PC-9 (cell line): ENCODE data around the gene TAF4B. TPM values are rescaled to one million over a fixed set of nuclear protein-coding genes. Genes with fewer than 3 reads are reported as not detected.

ENCODE experiments used
- BruUV-seq: library from RNA; stranded (reverse); fragments of 400-500 nt; replicated peaks from 2 replicates; lab custom pipeline; 2021; lab: Mats Ljungman, UMichigan
- CTCF ChIA-PET: fragments of 300-600 bp; sonication (Branson Sonifier 250); formaldehyde crosslinking; loops from one replicate; lab custom pipeline; 2022; ENCODE audit warnings: antibody characterized with exemption; lab: Charles Lee
- POLR2A ChIA-PET: fragments of 300-600 bp; sonication (Branson Sonifier 250); formaldehyde crosslinking; loops from one replicate; lab custom pipeline; 2022; ENCODE audit warnings: antibody characterized with exemption; ENCODE audit not compliant: unreplicated experiment; lab: Charles Lee
- DNase-seq, 2 experiments: peaks; one replicate each; pipeline versions ENCODE4 v3.0.0 to v3.0.0-alpha.2; 2015 to 2022; ENCODE audit warnings: mixed read lengths in 1 of 2
- H2AFZ ChIP-seq: fragments of 200-600 bp; sonication (generic); 2 replicates; pipeline ENCODE4 v1.8.1; 2017; ENCODE audit warnings: antibody characterized with exemption
- H3F3A ChIP-seq: fragments of 200-600 bp; sonication (generic); 2 replicates; pipeline ENCODE4 v1.8.1; 2017; ENCODE audit warnings: antibody characterized with exemption, mild to moderate bottlenecking, low read depth; ENCODE audit not compliant: insufficient read depth
- H3K27ac ChIP-seq: fragments of 200-600 bp; sonication (generic); 2 replicates; pipeline ENCODE4 v1.6.1; 2016; ENCODE audit warnings: mixed run types
- H3K27me3 ChIP-seq: fragments of 200-600 bp; sonication (generic); 2 replicates; pipeline ENCODE4 v1.6.1; 2016; ENCODE audit warnings: low read depth, mixed run types; ENCODE audit not compliant: insufficient read depth
- H3K36me3 ChIP-seq: fragments of 200-600 bp; sonication (generic); 2 replicates; pipeline ENCODE4 v1.6.1; 2016; ENCODE audit warnings: low read depth, mixed run types
- H3K4me1 ChIP-seq: fragments of 200-600 bp; sonication (generic); replicated peaks from 2 replicates; pipeline ENCODE4 v1.6.1; 2016; ENCODE audit warnings: mixed run types; ENCODE audit not compliant: insufficient read depth
- H3K4me2 ChIP-seq: fragments of 200-600 bp; sonication (generic); 2 replicates; pipeline ENCODE4 v1.6.1; 2017; ENCODE audit warnings: mixed run types
- H3K4me3 ChIP-seq: fragments of 200-600 bp; sonication (generic); 2 replicates; pipeline ENCODE4 v1.6.1; 2016; ENCODE audit warnings: mixed run types
- H3K79me2 ChIP-seq: fragments of 200-600 bp; sonication (generic); 2 replicates; pipeline ENCODE4 v1.6.1; 2017; ENCODE audit warnings: low read depth, mixed run types
- H3K9me2 ChIP-seq: fragments of 200-600 bp; sonication (generic); 2 replicates; pipeline ENCODE4 v1.8.1; 2017; ENCODE audit warnings: mild to moderate bottlenecking; ENCODE audit not compliant: insufficient read depth
- H3K9me3 ChIP-seq: fragments of 200-600 bp; sonication (generic); 2 replicates; pipeline ENCODE4 v1.8.1; 2016; ENCODE audit warnings: low read depth; ENCODE audit not compliant: insufficient read depth
- H4K20me1 ChIP-seq: fragments of 200-600 bp; sonication (generic); 2 replicates; pipeline ENCODE4 v1.8.1; 2017; ENCODE audit not compliant: insufficient read depth
- EZH2 ChIP-seq: fragments of 200-600 bp; sonication (generic); IDR thresholded peaks from 2 replicates; pipeline ENCODE4 v1.8.0; 2017; ENCODE audit warnings: antibody characterized with exemption, low read depth
- intact Hi-C: fragments of 100-400 bp; cut with micrococcal nuclease; formaldehyde crosslinking; loops from one replicate; pipeline ENCODE4 v1.10.0; 2022; ENCODE audit not compliant: unreplicated experiment
- total RNA-seq: library from RNA; stranded (reverse); gene quantifications from 2 replicates; pipeline ENCODE4 v1.2.3, GENCODE V29; 2021
- TF ChIP-seq, protein P1 (sequence below): fragments of 200-600 bp; sonication (generic); conservative IDR thresholded peaks from 2 replicates; pipeline ENCODE4 v1.6.1; 2017; ENCODE audit warnings: mixed run types, antibody characterized with exemption, mild to moderate bottlenecking, moderate library complexity

TAF4B gene
- total RNA-seq, 1 experiment from 2014 or later = 2.8 TPM

GRCh38 chr18:26325771-26326170 is 99.5 kb downstream of the TAF4B start:
- ChIA-PET POLR2A (no interaction called here), CTCF (no interaction called here)
- no peaks in the 10 kb centered on the region for H3K9me2 ChIP-seq
- H3F3A ChIP-seq = no peaks in the 10 kb centered on the region
- intact Hi-C loops = no loop called here
- H4K20me1 ChIP-seq = no peaks in the 10 kb centered on the region
- no TSS peak for BruUV-seq
- DNase-seq = no peak
- no peak overlapping the region for H3K27ac ChIP-seq
- no peaks in the 10 kb centered on the region for H3K79me2 ChIP-seq
- no peaks in the 10 kb centered on the region for H3K9me3 ChIP-seq
- H3K36me3 ChIP-seq = no peaks in the 10 kb centered on the region
- H2AFZ ChIP-seq = no peak overlapping the region
- TF ChIP-seq EZH2 = no peak
- TF ChIP-seq, protein P1, sequence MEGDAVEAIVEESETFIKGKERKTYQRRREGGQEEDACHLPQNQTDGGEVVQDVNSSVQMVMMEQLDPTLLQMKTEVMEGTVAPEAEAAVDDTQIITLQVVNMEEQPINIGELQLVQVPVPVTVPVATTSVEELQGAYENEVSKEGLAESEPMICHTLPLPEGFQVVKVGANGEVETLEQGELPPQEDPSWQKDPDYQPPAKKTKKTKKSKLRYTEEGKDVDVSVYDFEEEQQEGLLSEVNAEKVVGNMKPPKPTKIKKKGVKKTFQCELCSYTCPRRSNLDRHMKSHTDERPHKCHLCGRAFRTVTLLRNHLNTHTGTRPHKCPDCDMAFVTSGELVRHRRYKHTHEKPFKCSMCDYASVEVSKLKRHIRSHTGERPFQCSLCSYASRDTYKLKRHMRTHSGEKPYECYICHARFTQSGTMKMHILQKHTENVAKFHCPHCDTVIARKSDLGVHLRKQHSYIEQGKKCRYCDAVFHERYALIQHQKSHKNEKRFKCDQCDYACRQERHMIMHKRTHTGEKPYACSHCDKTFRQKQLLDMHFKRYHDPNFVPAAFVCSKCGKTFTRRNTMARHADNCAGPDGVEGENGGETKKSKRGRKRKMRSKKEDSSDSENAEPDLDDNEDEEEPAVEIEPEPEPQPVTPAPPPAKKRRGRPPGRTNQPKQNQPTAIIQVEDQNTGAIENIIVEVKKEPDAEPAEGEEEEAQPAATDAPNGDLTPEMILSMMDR = no peak
- H3K27me3 ChIP-seq = no peaks in the 10 kb centered on the region
- peaks cover 11% of the 10 kb centered on the region; the same call in 1 of the 2 replicates for H3K4me1 ChIP-seq
- no peak overlapping the region for H3K4me2 ChIP-seq
- H3K4me3 ChIP-seq = no peak overlapping the region

DNA sequence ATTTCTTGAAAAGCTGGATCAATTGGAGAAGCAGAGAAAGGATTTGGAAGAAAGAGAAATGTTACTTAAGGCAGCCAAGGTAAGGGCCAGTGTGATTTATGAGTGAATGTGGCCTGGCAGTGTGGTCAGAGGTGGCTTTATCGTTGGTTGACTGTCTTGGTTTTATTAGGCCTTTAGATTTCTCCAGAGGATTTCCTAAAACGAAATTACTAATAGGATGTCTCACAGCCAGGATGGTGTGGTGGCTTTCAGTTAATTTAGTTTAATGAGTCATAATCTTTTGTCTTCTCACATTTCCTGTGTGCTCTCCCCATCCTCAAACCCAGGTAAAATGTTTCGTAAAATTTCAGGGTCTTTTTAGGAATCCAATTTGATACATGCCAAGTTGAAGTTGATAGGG is 100.8 kb downstream of the TAF4B start:
- Histone ChIP-seq H3K4me2 (0 out of 2 replicates have a peak overlapping the region, but pooled peaks have one; percentile 21), H2AFZ (no peak overlapping the region)
- DNase-seq = peak in 1 of 2 experiments; percentile 45

GRCh38 chr18:26332991-26333390 is 106.7 kb downstream of the TAF4B start:
- no peak for TF ChIP-seq EZH2
- TF ChIP-seq, protein P1 = no peak
- no TSS peak for BruUV-seq
- Histone ChIP-seq H3K4me2 (no peak overlapping the region), H3K4me3 (no peak overlapping the region), H3K9me2 (no peaks in the 10 kb centered on the region), H3F3A (no peaks in the 10 kb centered on the region), H3K9me3 (no peaks in the 10 kb centered on the region), H3K36me3 (no peaks in the 10 kb centered on the region), H2AFZ (no peak overlapping the region), H4K20me1 (no peaks in the 10 kb centered on the region), H3K27me3 (no peaks in the 10 kb centered on the region), H3K4me1 (no peaks in the 10 kb centered on the region), H3K27ac (no peak overlapping the region), H3K79me2 (no peaks in the 10 kb centered on the region)
- intact Hi-C loops = no loop called here
- ChIA-PET CTCF (no interaction called here), POLR2A (no interaction called here)
- DNase-seq = no peak

More for the DNA sequence above, 100.8 kb downstream of the TAF4B start:
- Histone ChIP-seq H4K20me1 (no peaks in the 10 kb centered on the region), H3K27ac (peak overlapping the region; percentile 59), H3K27me3 (no peaks in the 10 kb centered on the region), H3K9me3 (no peaks in the 10 kb centered on the region), H3K79me2 (no peaks in the 10 kb centered on the region), H3K4me1 (peaks cover 11% of the 10 kb centered on the region; the same call in 1 of the 2 replicates), H3K36me3 (no peaks in the 10 kb centered on the region), H3F3A (no peaks in the 10 kb centered on the region), H3K4me3 (no peak overlapping the region), H3K9me2 (no peaks in the 10 kb centered on the region)
- intact Hi-C loops = no loop called here
- no TSS peak for BruUV-seq
- ChIA-PET CTCF (no interaction called here), POLR2A (no interaction called here)
- TF ChIP-seq EZH2 = no peak
- TF ChIP-seq, protein P1 = no peak
